Stimulated activated naive CD8-positive, alpha-beta T cell treated with anti-CD3 and anti-CD28 coated beads, Interleukin-15, amount 100 ng/mL, for 72 hours (primary cell): Measurements from ENCODE around the gene TRIM9.

ENCODE experiments used
- ATAC-seq: fragments of 150-1000 bp; cut with Tn5 transposase; 2 replicates; pipeline ENCODE4 v1.10.0; 2021; ENCODE audit warnings: mild to moderate bottlenecking, moderate library complexity
- DNase-seq, 2 donors: peaks; one replicate each; pipeline ENCODE4 v3.0.0; 2021 to 2022
- H3K27ac Mint-ChIP-seq, 2 donors: one replicate each; pipeline ENCODE4 v1.8.0; 2022; ENCODE audit warnings: mild to moderate bottlenecking in 2 of 2, mixed read lengths in 2 of 2, moderate library complexity in 2 of 2
- H3K27me3 Mint-ChIP-seq: one replicate; pipeline ENCODE4 v1.8.0; 2022; ENCODE audit warnings: mixed read lengths
- H3K4me1 Mint-ChIP-seq: one replicate; pipeline ENCODE4 v1.8.0; 2022; ENCODE audit warnings: mild to moderate bottlenecking, mixed read lengths
- H3K4me3 Mint-ChIP-seq, 2 donors: one replicate each; pipeline ENCODE4 v1.8.0; 2022; ENCODE audit warnings: mild to moderate bottlenecking in 2 of 2, mixed read lengths in 2 of 2, moderate library complexity in 1 of 2
- H3K9me3 Mint-ChIP-seq, 2 donors: one replicate each; pipeline ENCODE4 v1.8.0; 2022; ENCODE audit warnings: mixed read lengths in 2 of 2

The TRIM9 gene

GRCh38 chr14:51104467-51104866, 9.6 kb upstream of the TRIM9 start:
- no peak overlapping the region for H3K4me3 Mint-ChIP-seq
- ATAC-seq: no peak
- no peak for DNase-seq
- no peak overlapping the region for H3K27ac Mint-ChIP-seq
- peaks cover 21% of the 10 kb centered on the region for H3K27me3 Mint-ChIP-seq
- no peaks in the 10 kb centered on the region for H3K4me1 Mint-ChIP-seq
- no peaks in the 10 kb centered on the region for H3K9me3 Mint-ChIP-seq

GRCh38 chr14:51097287-51097686, 2.4 kb upstream of the TRIM9 start:
- ATAC-seq: no peak
- no peak overlapping the region for H3K4me3 Mint-ChIP-seq
- H3K27me3 Mint-ChIP-seq: peaks cover 21% of the 10 kb centered on the region
- no peaks in the 10 kb centered on the region for H3K9me3 Mint-ChIP-seq
- no peak for DNase-seq
- no peak overlapping the region for H3K27ac Mint-ChIP-seq
- peaks cover 38% of the 10 kb centered on the region for H3K4me1 Mint-ChIP-seq

- no peak overlapping the region for H3K27ac Mint-ChIP-seq
- ATAC-seq: no peak
- DNase-seq: no peak
- H3K9me3 Mint-ChIP-seq: no peaks in the 10 kb centered on the region
- no peak overlapping the region for H3K4me3 Mint-ChIP-seq
- peaks cover 39% of the 10 kb centered on the region for H3K4me1 Mint-ChIP-seq
- peaks cover 21% of the 10 kb centered on the region for H3K27me3 Mint-ChIP-seq
Measured at GRCh38 chr14:51096870-51097269, 2.0 kb upstream of the TRIM9 start.

GRCh38 chr14:51095854-51096823, 1.2 kb upstream of the TRIM9 start:
- peaks cover 16% of the 10 kb centered on the region for H3K27me3 Mint-ChIP-seq
- peak overlapping the region; percentile 64 to 94 for H3K27ac Mint-ChIP-seq
- DNase-seq (peak in 1 of 2 donors; percentile 15), ATAC-seq (no peak)
- H3K4me1 Mint-ChIP-seq: peaks cover 39% of the 10 kb centered on the region
- no peaks in the 10 kb centered on the region for H3K9me3 Mint-ChIP-seq
- peak overlapping the region; percentile 93 to 96 for H3K4me3 Mint-ChIP-seq

- peaks cover 39% of the 10 kb centered on the region for H3K4me1 Mint-ChIP-seq
- H3K27ac Mint-ChIP-seq: peak overlapping the region in 1 of 2 donors; percentile 71
- DNase-seq: peak; percentile 30 to 49
- peak overlapping the region; percentile 93 to 96 for H3K4me3 Mint-ChIP-seq
- ATAC-seq: peak; percentile 26
- no peaks in the 10 kb centered on the region for H3K9me3 Mint-ChIP-seq
- H3K27me3 Mint-ChIP-seq: peaks cover 8% of the 10 kb centered on the region
Measured at GRCh38 chr14:51094282-51094821, 553 bp downstream of the TRIM9 start.

GRCh38 chr14:51093371-51094281, 1.3 kb downstream of the TRIM9 start:
- H3K4me3 Mint-ChIP-seq: peak overlapping the region; percentile 93 to 96

GRCh38 chr14:51092965-51093364, 1.9 kb downstream of the TRIM9 start:
- Mint-ChIP-seq H3K4me1 (peaks cover 39% of the 10 kb centered on the region), H3K27me3 (peaks cover 8% of the 10 kb centered on the region), H3K27ac (no peak overlapping the region), H3K4me3 (peak overlapping the region; percentile 3 to 62), H3K9me3 (no peaks in the 10 kb centered on the region)
- no peak for DNase-seq
- ATAC-seq: no peak

More at GRCh38 chr14:51093371-51094281, 1.3 kb downstream of the TRIM9 start:
- peaks cover 39% of the 10 kb centered on the region for H3K4me1 Mint-ChIP-seq
- DNase-seq: peak; percentile 71 to 73
- peaks cover 8% of the 10 kb centered on the region for H3K27me3 Mint-ChIP-seq
- H3K27ac Mint-ChIP-seq: peak overlapping the region; percentile 19 to 47
- ATAC-seq: peak; percentile 57
- no peaks in the 10 kb centered on the region for H3K9me3 Mint-ChIP-seq

GRCh38 chr14:51089278-51089677, 5.6 kb downstream of the TRIM9 start:
- H3K9me3 Mint-ChIP-seq: no peaks in the 10 kb centered on the region
- ATAC-seq (no peak), DNase-seq (no peak)
- H3K27me3 Mint-ChIP-seq: peaks cover 8% of the 10 kb centered on the region
- peaks cover 30% of the 10 kb centered on the region for H3K4me1 Mint-ChIP-seq
- no peak overlapping the region for H3K27ac Mint-ChIP-seq
- H3K4me3 Mint-ChIP-seq: no peak overlapping the region

- no peak for DNase-seq
- Mint-ChIP-seq H3K27ac (no peak overlapping the region), H3K4me1 (peaks cover 11% of the 10 kb centered on the region), H3K27me3 (no peaks in the 10 kb centered on the region), H3K9me3 (no peaks in the 10 kb centered on the region), H3K4me3 (no peak overlapping the region)
- peak; percentile 35 for ATAC-seq
Measured at GRCh38 chr14:51087031-51087441, 7.9 kb downstream of the TRIM9 start.

- Mint-ChIP-seq H3K27ac (no peak overlapping the region), H3K4me3 (no peak overlapping the region), H3K27me3 (no peaks in the 10 kb centered on the region), H3K9me3 (no peaks in the 10 kb centered on the region), H3K4me1 (peaks cover 11% of the 10 kb centered on the region)
- no peak for DNase-seq
- no peak for ATAC-seq
Measured at GRCh38 chr14:51086044-51086443, 8.9 kb downstream of the TRIM9 start.

GRCh38 chr14:51084962-51085361, 9.9 kb downstream of the TRIM9 start:
- ATAC-seq: no peak
- H3K27me3 Mint-ChIP-seq: no peaks in the 10 kb centered on the region

GRCh38 chr14:51084507-51084906, 10.4 kb downstream of the TRIM9 start:
- Mint-ChIP-seq H3K27me3 (no peaks in the 10 kb centered on the region), H3K4me3 (no peak overlapping the region), H3K27ac (no peak overlapping the region), H3K4me1 (peaks cover 11% of the 10 kb centered on the region), H3K9me3 (no peaks in the 10 kb centered on the region)
- DNase-seq (no peak), ATAC-seq (no peak)

More at GRCh38 chr14:51084962-51085361, 9.9 kb downstream of the TRIM9 start:
- Mint-ChIP-seq H3K4me1 (peaks cover 11% of the 10 kb centered on the region), H3K9me3 (no peaks in the 10 kb centered on the region), H3K27ac (no peak overlapping the region), H3K4me3 (no peak overlapping the region)
- no peak for DNase-seq

- Mint-ChIP-seq H3K4me1 (peaks cover 11% of the 10 kb centered on the region), H3K27me3 (no peaks in the 10 kb centered on the region), H3K4me3 (no peak overlapping the region), H3K27ac (no peak overlapping the region), H3K9me3 (no peaks in the 10 kb centered on the region)
- DNase-seq (no peak), ATAC-seq (no peak)
Measured at GRCh38 chr14:51082349-51082748, 12.6 kb downstream of the TRIM9 start.

GRCh38 chr14:51081712-51082111, 13.2 kb downstream of the TRIM9 start:
- Mint-ChIP-seq H3K27ac (no peak overlapping the region), H3K4me3 (no peak overlapping the region), H3K27me3 (no peaks in the 10 kb centered on the region), H3K4me1 (peaks cover 5% of the 10 kb centered on the region), H3K9me3 (no peaks in the 10 kb centered on the region)
- ATAC-seq (no peak), DNase-seq (no peak)

GRCh38 chr14:51081209-51081608, 13.7 kb downstream of the TRIM9 start:
- no peaks in the 10 kb centered on the region for H3K27me3 Mint-ChIP-seq
- H3K4me3 Mint-ChIP-seq: no peak overlapping the region
- no peaks in the 10 kb centered on the region for H3K4me1 Mint-ChIP-seq
- no peak for ATAC-seq
- H3K9me3 Mint-ChIP-seq: no peaks in the 10 kb centered on the region
- H3K27ac Mint-ChIP-seq: no peak overlapping the region
- DNase-seq: no peak
